Measurements from ENCODE around the gene SWT1.

SWT1 gene

GRCh38 chr1:185156854-185157598, at the start of gene SWT1, which contains the start of gene TRMT1L:
Gene SWT1, plus strand, starts transcription at chr1:185157167. Its CDS starts 3,675 bp downstream, at chr1:185160842.
Gene TRMT1L, minus strand, starts transcription at chr1:185156953. Its CDS starts 241 bp downstream, at chr1:185156712.
- DNase-seq: peak; percentile 97

DNA sequence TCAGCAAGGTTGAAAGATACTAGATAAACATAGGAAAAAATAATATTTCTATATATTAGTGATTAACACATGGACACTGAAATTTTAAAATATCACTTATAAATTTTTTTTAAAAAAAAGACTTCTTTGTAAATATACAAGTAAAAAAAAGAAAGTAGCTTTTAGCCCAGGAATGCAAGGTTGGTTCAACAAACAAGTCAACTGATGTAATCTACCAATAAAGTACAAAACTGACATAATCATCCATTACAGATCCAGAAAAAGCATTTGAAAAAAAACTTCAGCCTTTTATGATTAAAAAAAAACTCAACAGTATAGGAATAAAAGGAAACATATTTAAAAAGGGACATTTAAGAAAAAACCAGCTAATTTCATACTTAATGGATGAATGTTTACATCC, 48.6 kb upstream of the SWT1 start:
- no peak for DNase-seq

DNA sequence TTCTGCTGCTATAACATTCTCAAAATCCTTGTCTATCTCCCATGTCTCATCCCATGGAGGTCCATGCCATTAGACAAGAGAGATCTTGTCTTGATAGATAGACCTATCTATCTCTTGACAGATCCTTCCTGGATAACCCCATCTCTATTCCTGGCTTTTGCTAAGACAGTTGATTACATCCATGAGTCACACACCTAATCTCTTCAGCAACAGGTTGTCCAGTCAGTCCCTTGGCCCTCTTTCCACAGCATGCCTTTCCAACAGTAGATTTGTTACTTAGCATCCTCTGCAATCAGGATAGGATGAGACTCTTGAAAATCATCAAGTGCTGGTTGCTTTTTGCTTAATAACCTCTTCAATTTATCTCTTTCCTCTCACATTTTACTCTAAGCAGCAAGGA, 46.8 kb upstream of the SWT1 start:
- no peak for DNase-seq

- no peak for DNase-seq
Measured at GRCh38 chr1:185111873-185112272, 45.1 kb upstream of the SWT1 start.

DNA sequence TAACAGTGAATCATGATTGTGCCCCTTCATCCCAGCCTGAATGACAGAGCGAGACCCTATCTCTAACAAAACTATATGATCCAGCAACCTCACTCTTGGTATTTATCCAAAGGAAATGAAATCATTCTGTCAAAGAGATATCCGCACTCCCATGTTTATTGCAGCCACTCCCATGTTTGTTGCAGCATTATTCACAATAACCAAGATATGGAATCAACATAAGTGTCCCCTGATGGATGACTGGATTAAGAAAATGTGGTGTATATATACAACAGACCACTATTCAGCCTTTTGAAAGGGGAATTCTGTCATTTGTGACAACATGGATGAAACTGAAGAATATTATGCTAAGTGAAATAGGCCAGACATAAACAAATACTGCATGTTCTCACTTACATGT, 44.6 kb upstream of the SWT1 start:
- no peak for DNase-seq

DNA sequence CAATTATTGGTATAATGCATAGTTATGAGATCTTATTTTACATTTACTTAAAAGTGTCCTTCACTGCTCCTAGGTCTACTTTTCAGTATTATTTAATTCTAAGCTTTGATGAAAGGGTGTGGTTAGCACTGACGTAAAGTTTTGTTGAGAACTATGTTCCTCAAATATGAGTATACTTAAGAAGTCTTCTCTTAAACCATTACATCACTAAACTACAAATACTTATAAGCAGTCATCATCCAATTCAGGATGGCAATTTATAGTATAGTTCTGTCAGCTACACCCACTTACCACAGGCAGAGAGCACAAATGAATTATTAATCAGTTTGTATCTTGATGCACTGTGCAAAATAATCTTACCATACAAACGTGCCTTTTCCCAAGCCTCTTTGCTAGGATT, 27.3 kb upstream of the SWT1 start:
- no peak for DNase-seq

GRCh38 chr1:185132534-185132933, 24.4 kb upstream of the SWT1 start:
- no peak for DNase-seq

DNA sequence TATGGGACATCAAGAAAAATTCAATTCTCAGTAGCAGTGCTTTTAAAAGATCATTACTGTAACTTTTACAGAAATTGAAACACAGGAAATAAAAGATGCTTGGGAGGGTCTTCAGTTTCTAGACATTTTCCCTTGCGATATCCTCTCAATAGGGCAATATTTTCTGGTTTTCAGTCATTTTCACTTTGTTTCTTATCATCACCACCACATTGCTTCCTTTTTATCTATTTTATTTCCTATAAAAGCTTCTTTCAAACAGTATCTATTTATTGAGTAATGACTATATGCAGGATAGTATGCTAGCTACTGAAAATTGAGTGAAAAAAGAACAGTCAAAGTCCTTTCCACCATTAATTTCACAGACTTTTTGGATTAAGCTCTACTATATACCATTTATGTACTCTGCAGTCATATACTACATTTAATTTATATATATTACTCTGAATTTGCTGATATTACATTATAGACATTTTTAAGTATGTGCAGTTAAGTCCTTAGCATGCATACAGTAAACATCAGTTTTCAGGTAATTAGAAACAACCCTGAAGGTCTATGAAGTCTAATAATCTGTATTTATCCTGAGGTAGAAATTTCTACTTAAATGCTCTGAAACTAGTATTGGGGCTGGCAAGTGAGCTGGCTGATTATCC, 18.9 kb upstream of the SWT1 start:
- no peak for DNase-seq

DNA sequence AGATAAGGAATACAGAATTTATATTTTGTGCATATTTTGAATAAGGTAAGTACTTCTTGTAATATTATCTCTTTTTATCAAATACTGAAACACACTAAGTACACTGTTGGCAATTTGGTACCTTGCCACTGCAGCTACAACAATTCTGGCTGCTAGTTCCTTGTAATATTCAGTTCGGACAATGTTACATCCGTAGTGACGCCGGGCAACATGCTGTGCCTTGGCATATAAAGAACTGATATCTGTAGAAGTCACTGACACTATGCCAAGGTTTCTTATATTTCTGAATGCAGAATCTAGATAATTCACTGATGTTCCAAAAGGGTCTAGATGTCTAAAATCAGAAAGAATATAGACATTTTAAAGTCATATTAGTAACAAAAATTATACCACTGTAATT, 17.7 kb upstream of the SWT1 start:
- DNase-seq: no peak

GRCh38 chr1:185144233-185144632, 12.7 kb upstream of the SWT1 start:
- DNase-seq: no peak

GRCh38 chr1:185151215-185151614, 5.8 kb upstream of the SWT1 start:
- DNase-seq: no peak

- DNase-seq: no peak
Measured at GRCh38 chr1:185152187-185152767, 4.7 kb upstream of the SWT1 start.

- no peak for DNase-seq
Measured at GRCh38 chr1:185154912-185155513, 2.0 kb upstream of the SWT1 start.

- DNase-seq: no peak
Measured at GRCh38 chr1:185155600-185156287, 1.2 kb upstream of the SWT1 start.

- DNase-seq: no peak
Measured at GRCh38 chr1:185156288-185156853, 596 bp upstream of the SWT1 start.

DNA sequence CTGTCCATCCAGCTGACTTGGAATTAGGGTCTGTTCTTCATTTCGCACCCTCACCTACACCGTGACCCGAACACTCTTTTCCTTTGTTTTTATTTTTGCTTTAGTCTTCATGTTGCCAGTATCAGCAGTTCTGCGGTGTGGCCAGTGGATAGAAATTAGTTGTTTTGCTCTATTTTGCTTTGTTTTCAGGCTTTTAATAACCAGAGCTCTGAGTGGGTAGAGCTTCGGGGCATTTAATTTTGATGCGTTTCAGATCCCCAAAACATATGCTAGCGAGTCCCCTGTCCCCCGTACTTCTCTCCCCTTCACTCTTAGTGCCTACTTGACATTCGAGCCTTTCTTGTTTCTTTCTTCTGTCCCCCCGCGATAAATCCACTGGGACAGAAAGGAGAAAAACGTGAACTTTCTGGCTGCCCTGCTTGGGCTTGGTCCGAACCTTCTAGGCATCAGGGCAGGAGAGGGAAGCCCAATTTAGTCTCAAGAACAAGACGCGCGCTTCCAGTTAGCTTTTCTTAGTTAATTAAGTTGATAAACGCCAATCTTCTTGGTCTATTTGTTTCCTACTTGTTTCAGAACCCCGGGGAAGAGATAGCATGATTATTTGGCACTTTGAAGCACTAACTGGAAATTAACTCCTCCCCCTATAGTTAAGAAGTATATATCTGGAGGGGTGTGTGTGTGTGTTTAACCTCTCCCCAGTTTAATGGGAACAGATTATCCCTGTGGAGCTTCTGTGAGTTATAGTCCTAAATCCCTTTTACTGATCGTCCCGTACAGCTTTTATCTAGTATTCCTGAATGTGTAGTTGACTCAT, 839 bp downstream of the SWT1 start:
- DNase-seq: no peak

GRCh38 chr1:185158800-185159199, 1.8 kb downstream of the SWT1 start:
- DNase-seq: no peak

GRCh38 chr1:185159966-185160365, 3.0 kb downstream of the SWT1 start:
- DNase-seq: no peak

GRCh38 chr1:185162491-185162890, 5.5 kb downstream of the SWT1 start:
- no peak for DNase-seq

DNA sequence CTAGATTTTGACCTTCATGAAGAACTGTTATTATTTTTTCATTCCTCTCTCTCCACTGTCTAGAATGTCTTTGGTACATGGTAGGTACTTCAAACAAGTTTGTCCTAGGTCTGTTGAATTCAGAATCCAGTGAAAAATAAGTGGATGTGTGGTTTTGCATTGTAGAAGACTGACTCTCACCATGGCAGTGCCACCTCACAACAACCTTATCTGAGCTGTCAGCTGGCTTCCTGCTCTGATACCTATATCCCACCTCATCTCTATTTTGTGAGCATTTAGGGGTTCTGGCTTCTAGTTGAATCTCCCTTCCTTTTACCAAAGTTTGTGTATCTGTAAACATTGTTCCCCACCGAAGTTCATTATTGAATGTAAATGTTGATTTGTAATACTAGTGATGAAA, 9.1 kb downstream of the SWT1 start:
- DNase-seq: no peak

DNA sequence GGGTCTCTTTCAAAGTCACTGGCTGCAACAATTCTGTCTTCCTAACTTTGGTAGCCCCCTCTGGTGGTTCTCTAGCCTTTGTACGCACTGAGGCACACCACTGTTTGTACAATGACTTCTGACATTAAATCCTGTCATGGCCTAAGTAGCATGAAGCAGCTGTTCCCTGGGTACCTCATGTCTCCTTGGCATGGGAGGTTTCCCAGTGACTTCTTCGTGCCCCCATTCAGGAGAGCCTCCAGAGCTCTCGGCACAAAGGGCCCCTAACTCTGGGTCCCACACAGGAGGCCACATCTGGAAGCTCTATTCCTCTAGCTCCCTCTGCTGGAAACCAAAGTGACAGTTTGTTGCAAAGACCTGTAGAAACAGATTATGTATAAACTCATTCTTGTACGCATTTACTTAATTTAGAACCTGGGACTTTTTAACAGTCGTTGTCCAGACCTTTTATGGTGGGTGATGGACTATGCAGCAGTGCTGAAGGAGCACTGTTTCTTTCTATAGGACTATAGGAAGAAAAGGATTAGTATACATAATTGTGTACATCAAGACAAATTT, 13.4 kb downstream of the SWT1 start:
- peak; percentile 31 for DNase-seq

DNA sequence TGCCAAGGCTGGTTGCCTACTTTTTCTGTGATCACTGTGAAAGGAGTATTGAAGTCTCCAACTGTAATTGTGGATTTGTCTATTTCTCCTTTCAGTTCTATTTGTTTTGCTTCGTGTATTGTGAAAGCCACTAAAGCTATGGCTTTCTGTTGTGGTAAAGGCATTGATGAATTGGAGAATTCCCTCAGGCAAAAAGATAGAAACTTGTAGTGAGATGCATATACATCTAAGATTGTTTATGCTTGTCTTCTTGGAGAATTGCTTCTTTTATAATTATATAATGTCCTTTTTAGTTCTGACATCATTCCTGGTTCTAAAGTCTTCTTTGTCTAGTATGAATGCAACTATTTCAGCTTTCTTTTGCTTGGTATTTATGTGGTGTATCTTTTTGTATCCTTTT, 36.8 kb downstream of the SWT1 start:
- no peak for DNase-seq
